Hepatocyte (in vitro differentiated cells): ENCODE results near the gene FALEC.

Experiments used
- EZH2 ChIP-seq: fragments of 200-600 bp; sonication (generic); IDR thresholded peaks from 2 replicates; pipeline ENCODE4 v1.6.1; 2016; ENCODE audit warnings: antibody characterized with exemption, mild to moderate bottlenecking, borderline replicate concordance
- TF ChIP-seq, protein P1 (sequence below): fragments of 200-600 bp; sonication (generic); IDR thresholded peaks from 2 replicates; pipeline ENCODE4 v1.5.1; 2016; ENCODE audit warnings: antibody characterized with exemption, mild to moderate bottlenecking; ENCODE audit not compliant: poor library complexity

- TF ChIP-seq, protein P1, sequence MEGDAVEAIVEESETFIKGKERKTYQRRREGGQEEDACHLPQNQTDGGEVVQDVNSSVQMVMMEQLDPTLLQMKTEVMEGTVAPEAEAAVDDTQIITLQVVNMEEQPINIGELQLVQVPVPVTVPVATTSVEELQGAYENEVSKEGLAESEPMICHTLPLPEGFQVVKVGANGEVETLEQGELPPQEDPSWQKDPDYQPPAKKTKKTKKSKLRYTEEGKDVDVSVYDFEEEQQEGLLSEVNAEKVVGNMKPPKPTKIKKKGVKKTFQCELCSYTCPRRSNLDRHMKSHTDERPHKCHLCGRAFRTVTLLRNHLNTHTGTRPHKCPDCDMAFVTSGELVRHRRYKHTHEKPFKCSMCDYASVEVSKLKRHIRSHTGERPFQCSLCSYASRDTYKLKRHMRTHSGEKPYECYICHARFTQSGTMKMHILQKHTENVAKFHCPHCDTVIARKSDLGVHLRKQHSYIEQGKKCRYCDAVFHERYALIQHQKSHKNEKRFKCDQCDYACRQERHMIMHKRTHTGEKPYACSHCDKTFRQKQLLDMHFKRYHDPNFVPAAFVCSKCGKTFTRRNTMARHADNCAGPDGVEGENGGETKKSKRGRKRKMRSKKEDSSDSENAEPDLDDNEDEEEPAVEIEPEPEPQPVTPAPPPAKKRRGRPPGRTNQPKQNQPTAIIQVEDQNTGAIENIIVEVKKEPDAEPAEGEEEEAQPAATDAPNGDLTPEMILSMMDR: no peak
- no peak for TF ChIP-seq EZH2
These were observed 28.4 kb upstream of the FALEC start, which contains the start of gene TARS2 for GRCh38 chr1:150486966-150487762.
